B cell (primary cell): ENCODE results near the gene HSH2D. TPM values are rescaled to one million over a fixed set of nuclear protein-coding genes. Genes with fewer than 3 reads are reported as not detected.

ENCODE experiments used
- ATAC-seq: fragments of 200-7000 bp; cut with Tn5 transposase; one replicate; pipeline ENCODE4 v1.10.0; 2021; ENCODE audit warnings: low read depth, mild to moderate bottlenecking, moderate number of reproducible peaks, moderate library complexity
- CTCF ChIA-PET: fragments of 350-600 bp; sonication (Branson Sonifier 250); formaldehyde crosslinking; loops from one replicate; lab custom pipeline; 2021; ENCODE audit warnings: antibody characterized with exemption, inconsistent platforms; lab: Charles Lee
- POLR2A ChIA-PET: fragments of 350-600 bp; sonication (Branson Sonifier 250); formaldehyde crosslinking; loops from one replicate; lab custom pipeline; 2021; ENCODE audit warnings: antibody characterized with exemption; lab: Charles Lee
- DNase-seq: peaks from one replicate; pipeline ENCODE4 v3.0.0; 2013
- H2AFZ ChIP-seq: 2 replicates; pipeline ENCODE4 v1.6.1; 2012; ENCODE audit warnings: mild to moderate bottlenecking, low read depth, low read length; ENCODE audit not compliant: insufficient read depth, poor library complexity, severe bottlenecking
- H3K27ac ChIP-seq, 2 donors: 1 replicate in 1 of 2; 2 replicates in 1 of 2; pipeline ENCODE4 v1.5.1; 2012 to 2013; ENCODE audit warnings: low read length in 2 of 2, mild to moderate bottlenecking in 2 of 2, moderate library complexity in 1 of 2
- H3K27me3 ChIP-seq, 4 experiments: fragments of 200-600 bp in 1 of 4; sonication (generic) in 1 of 4; replicated peaks in 1 of 4; 1 replicate in 2 of 4; 2 replicates in 2 of 4; pipeline versions ENCODE4 v1.6.1 to v1.7.0; 2013 to 2016; ENCODE audit warnings: low read length in 3 of 4, mild to moderate bottlenecking in 2 of 4, mixed read lengths in 1 of 4, moderate library complexity in 1 of 4; ENCODE audit not compliant: insufficient read depth in 4 of 4, control insufficient read depth in 3 of 4; ENCODE audit errors: control extremely low read depth in 1 of 4
- H3K36me3 ChIP-seq, 2 experiments: replicated peaks in 1 of 2; 1 replicate in 1 of 2; 2 replicates in 1 of 2; pipeline versions ENCODE4 v1.6.1 to v1.7.1; 2013; ENCODE audit warnings: low read length in 1 of 2; ENCODE audit not compliant: insufficient read depth in 2 of 2, control insufficient read depth in 1 of 2; ENCODE audit errors: control extremely low read depth in 1 of 2, extremely low read depth in 1 of 2
- H3K4me1 ChIP-seq, 2 donors: fragments of 200-600 bp in 1 of 2; sonication (generic) in 1 of 2; 1 replicate in 1 of 2; 2 replicates in 1 of 2; pipeline versions ENCODE4 v1.5.1 to v1.6.1; 2013 to 2017; ENCODE audit warnings: low read length in 2 of 2; ENCODE audit not compliant: control insufficient read depth in 2 of 2, insufficient read depth in 2 of 2
- H3K4me2 ChIP-seq: replicated peaks from 2 replicates; pipeline ENCODE3; 2012; ENCODE audit warnings: mild to moderate bottlenecking, low read depth, low read length; ENCODE audit not compliant: poor library complexity, severe bottlenecking
- H3K4me3 ChIP-seq, 5 experiments: fragments of 200-600 bp in 1 of 5; sonication (generic) in 1 of 5; 1 replicate in 3 of 5; 2 replicates in 2 of 5; pipeline versions ENCODE4 v1.5.1 to v1.7.0; 2011 to 2016; ENCODE audit warnings: low read length in 4 of 5, mild to moderate bottlenecking in 4 of 5, low read depth in 2 of 5, control low read depth in 1 of 5, moderate library complexity in 1 of 5; ENCODE audit not compliant: insufficient read depth in 1 of 5; ENCODE audit errors: control extremely low read depth in 1 of 5, extremely low read depth in 1 of 5
- H3K79me2 ChIP-seq: fragments of 200-600 bp; sonication (generic); one replicate; pipeline ENCODE4 v1.6.0; 2016; ENCODE audit warnings: low read length; ENCODE audit not compliant: control insufficient read depth, insufficient read depth
- H3K9ac ChIP-seq: fragments of 200-600 bp; sonication (generic); 2 replicates; pipeline ENCODE4 v1.6.1; 2017; ENCODE audit warnings: mild to moderate bottlenecking, low read length, moderate library complexity
- H3K9me3 ChIP-seq, 3 donors: one replicate each; pipeline versions ENCODE4 v1.6.1 to v1.7.1; 2013; ENCODE audit warnings: low read length in 2 of 3; ENCODE audit not compliant: control insufficient read depth in 2 of 3, insufficient read depth in 1 of 3; ENCODE audit errors: control extremely low read depth in 1 of 3
- H4K20me1 ChIP-seq: 2 replicates; pipeline ENCODE4 v1.6.0; 2012; ENCODE audit warnings: mild to moderate bottlenecking, low read length; ENCODE audit not compliant: insufficient read depth, control insufficient read depth, poor library complexity, severe bottlenecking
- H3K27ac Mint-ChIP-seq: one replicate; pipeline ENCODE4 v1.8.0; 2021; ENCODE audit warnings: mixed read lengths
- H3K27me3 Mint-ChIP-seq: one replicate; pipeline ENCODE4 v1.8.0; 2021; ENCODE audit warnings: mixed read lengths
- H3K4me1 Mint-ChIP-seq: one replicate; pipeline ENCODE4 v1.8.0; 2021; ENCODE audit warnings: mixed read lengths
- H3K4me3 Mint-ChIP-seq: one replicate; pipeline ENCODE4 v1.8.0; 2021; ENCODE audit warnings: mixed read lengths
- H3K9me3 Mint-ChIP-seq: one replicate; pipeline ENCODE4 v1.8.0; 2022; ENCODE audit warnings: mixed read lengths; ENCODE audit not compliant: insufficient read depth
- EZH2 ChIP-seq: IDR thresholded peaks from 2 replicates; pipeline ENCODE4 v1.6.1; 2012; ENCODE audit warnings: borderline replicate concordance, low read depth, mild to moderate bottlenecking, moderate library complexity, low read length; ENCODE audit not compliant: insufficient read depth, poor library complexity, severe bottlenecking
- WGBS: methylation state at CpG from one replicate; pipeline ENCODE4 v1.1.5; 2013; ENCODE audit warnings: missing lambda C conversion rate; ENCODE audit not compliant: insufficient coverage; 5-methylcytosine and 5-hydroxymethylcytosine counted together
- intact Hi-C: fragments of 100-400 bp; cut with micrococcal nuclease; formaldehyde crosslinking; loops from one replicate; pipeline ENCODE4 v1.10.0; 2022
- polyA plus RNA-seq: library from polyadenylated mRNA; depleted of rRNA; stranded (reverse); fragments of >200 nt; gene quantifications from 2 replicates; pipeline ENCODE4 v1.2.3, GENCODE V29; 2012
- total RNA-seq, 2 donors: library from RNA; stranded (reverse); fragments of 120-200 nt in 1 of 2; gene quantifications; 1 replicate in 1 of 2; 2 replicates in 1 of 2; pipeline versions ENCODE4 v1.2.3 to v1.2.4, GENCODE V29; 2013 to 2022
- TF ChIP-seq, protein P1 (sequence below): fragments of 200-600 bp; IDR thresholded peaks from one replicate; pipeline ENCODE4 v1.8.0; 2022; ENCODE audit warnings: antibody characterized with exemption, mild to moderate bottlenecking

The HSH2D gene
- total and polyA plus RNA-seq, 2 donors (not counting 1 experiment from before 2014, with no cell fraction given), result 259 to 299 TPM

DNA sequence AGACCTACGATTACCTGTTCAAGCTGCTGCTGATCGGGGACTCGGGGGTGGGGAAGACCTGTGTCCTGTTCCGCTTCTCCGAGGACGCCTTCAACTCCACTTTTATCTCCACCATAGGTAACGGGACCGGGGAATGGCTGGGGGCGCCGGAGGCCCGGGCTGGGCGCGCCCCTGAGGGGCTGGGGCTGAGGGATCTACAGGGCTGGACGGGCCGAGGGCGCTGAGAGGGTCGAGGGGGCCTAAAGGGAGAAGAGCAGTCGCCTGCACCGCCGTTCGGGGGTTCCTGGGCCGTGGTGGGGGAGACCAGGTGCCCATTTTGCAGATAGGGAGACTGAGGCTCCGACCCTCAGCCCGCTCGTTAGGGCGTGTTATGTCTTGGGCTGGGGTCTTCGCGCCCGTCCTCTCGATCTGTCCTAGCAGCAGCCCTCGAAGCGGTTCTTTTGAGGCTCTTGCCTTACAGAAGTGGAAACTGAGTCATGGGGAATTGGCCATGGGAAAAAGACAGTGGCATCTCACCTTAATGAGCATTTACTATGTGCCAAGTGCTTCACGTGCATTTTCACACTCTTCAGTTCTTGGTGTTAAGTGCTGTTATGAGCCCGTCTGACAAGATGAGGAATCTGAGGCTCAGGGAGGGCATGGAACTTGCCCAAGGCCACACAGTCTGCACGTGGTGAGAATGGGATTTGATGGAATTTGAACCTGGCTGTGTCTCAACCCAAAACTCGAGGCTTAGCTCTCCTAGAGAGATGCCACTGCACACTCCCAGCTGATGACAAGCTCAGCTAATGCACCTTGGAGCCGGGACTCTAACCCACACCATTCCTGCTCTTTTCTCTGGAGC, 31.4 kb upstream of the HSH2D start:
- TF ChIP-seq, protein P1, sequence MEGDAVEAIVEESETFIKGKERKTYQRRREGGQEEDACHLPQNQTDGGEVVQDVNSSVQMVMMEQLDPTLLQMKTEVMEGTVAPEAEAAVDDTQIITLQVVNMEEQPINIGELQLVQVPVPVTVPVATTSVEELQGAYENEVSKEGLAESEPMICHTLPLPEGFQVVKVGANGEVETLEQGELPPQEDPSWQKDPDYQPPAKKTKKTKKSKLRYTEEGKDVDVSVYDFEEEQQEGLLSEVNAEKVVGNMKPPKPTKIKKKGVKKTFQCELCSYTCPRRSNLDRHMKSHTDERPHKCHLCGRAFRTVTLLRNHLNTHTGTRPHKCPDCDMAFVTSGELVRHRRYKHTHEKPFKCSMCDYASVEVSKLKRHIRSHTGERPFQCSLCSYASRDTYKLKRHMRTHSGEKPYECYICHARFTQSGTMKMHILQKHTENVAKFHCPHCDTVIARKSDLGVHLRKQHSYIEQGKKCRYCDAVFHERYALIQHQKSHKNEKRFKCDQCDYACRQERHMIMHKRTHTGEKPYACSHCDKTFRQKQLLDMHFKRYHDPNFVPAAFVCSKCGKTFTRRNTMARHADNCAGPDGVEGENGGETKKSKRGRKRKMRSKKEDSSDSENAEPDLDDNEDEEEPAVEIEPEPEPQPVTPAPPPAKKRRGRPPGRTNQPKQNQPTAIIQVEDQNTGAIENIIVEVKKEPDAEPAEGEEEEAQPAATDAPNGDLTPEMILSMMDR, result no peak
- no peak for TF ChIP-seq EZH2
- ATAC-seq, result no peak
- no peaks in the 10 kb centered on the region for H3K9me3 Mint-ChIP-seq
- H3K4me3 Mint-ChIP-seq, result peak overlapping the region; percentile 96
- Histone ChIP-seq H3K9me3 (no peaks in the 10 kb centered on the region), H3K4me2 (peak overlapping the region; percentile 98), H3K27me3 (no peaks in the 10 kb centered on the region), H3K79me2 (peaks cover 64% of the 10 kb centered on the region), H2AFZ (peak overlapping the region; percentile 91), H3K9ac (peak overlapping the region; percentile 99), H3K36me3 (peaks cover 4 to 17% of the 10 kb centered on the region in 2 experiments), H3K4me3 (peak overlapping the region; percentile 50 to 99 (median 96)), H4K20me1 (peaks cover 33% of the 10 kb centered on the region), H3K27ac (peak overlapping the region; percentile 74 to 97), H3K4me1 (peaks cover 35 to 57% of the 10 kb centered on the region in 2 donors)
- H3K27ac Mint-ChIP-seq, result peak overlapping the region; percentile 95
- ChIA-PET CTCF (interaction anchor here (1.0 to 3.5 kb wide), 9 partner anchors 10 to 73 kb away, joined by 3 to 18 read pairs (median 10); partner anchors contain the start of gene FAM32A), POLR2A (interaction anchor here (1.0 to 3.4 kb wide), 7 partner anchors 27 to 73 kb away, joined by 3 to 33 read pairs (median 7); partner anchors contain the start of genes FAM32A, HSH2D and TPM4)
- no peak for DNase-seq
- no peaks in the 10 kb centered on the region for H3K27me3 Mint-ChIP-seq
- intact Hi-C loops, result loop anchor here (1.0 to 10.0 kb wide), 10 partner anchors 31 to 473 kb away; partner anchors contain the start of genes AP1M1, FAM32A and HSH2D
- WGBS, result 6% methylated on average over 29 of the region's 37 CpGs
- H3K4me1 Mint-ChIP-seq, result peaks cover 48% of the 10 kb centered on the region
